WERI-Rb-1 (cell line): Measurements from ENCODE around the gene VSTM2L.

Experiments
- DNase-seq: peaks from one replicate; pipeline ENCODE4 v3.0.0-alpha.2; 2020
- H3K27ac ChIP-seq: fragments of 250-450 bp; sonication (Bioruptor Pico); 2 replicates; pipeline ENCODE4 v1.5.1; 2020; ENCODE audit warnings: mild to moderate bottlenecking, moderate library complexity
- H3K27me3 ChIP-seq: fragments of 250-450 bp; sonication (Bioruptor Pico); 2 replicates; pipeline ENCODE4 v1.5.1; 2021; ENCODE audit warnings: mild to moderate bottlenecking, low read depth, moderate library complexity; ENCODE audit not compliant: insufficient read depth, severe bottlenecking
- H3K36me3 ChIP-seq: fragments of 250-450 bp; sonication (Bioruptor Pico); 2 replicates; pipeline ENCODE4 v1.5.1; 2020; ENCODE audit warnings: mild to moderate bottlenecking, moderate library complexity
- H3K4me3 ChIP-seq: 2 replicates; pipeline ENCODE4 v1.5.1; 2011; ENCODE audit warnings: low read depth, mild to moderate bottlenecking, control low read depth, low read length
- H3K9me3 ChIP-seq: fragments of 250-450 bp; sonication (Bioruptor Pico); 2 replicates; pipeline ENCODE4 v1.5.1; 2021; ENCODE audit warnings: mild to moderate bottlenecking, moderate library complexity; ENCODE audit not compliant: severe bottlenecking
- CTCF ChIP-seq: IDR thresholded peaks from 2 replicates; pipeline ENCODE4 v1.5.1; 2011; ENCODE audit warnings: low read depth, mild to moderate bottlenecking, control low read depth, inconsistent platforms, low read length

Gene VSTM2L

GRCh38 chr20:37895166-37895565 is 7.8 kb upstream of the VSTM2L start:
- Histone ChIP-seq H3K9me3 (no peaks in the 10 kb centered on the region), H3K36me3 (no peaks in the 10 kb centered on the region), H3K27me3 (no peaks in the 10 kb centered on the region), H3K27ac (peak overlapping the region; percentile 61), H3K4me3 (no peak overlapping the region)
- no peak for TF ChIP-seq CTCF
- DNase-seq = no peak

GRCh38 chr20:37896932-37897548 is 5.9 kb upstream of the VSTM2L start:
- Histone ChIP-seq H3K27me3 (no peaks in the 10 kb centered on the region), H3K4me3 (no peak overlapping the region), H3K36me3 (no peaks in the 10 kb centered on the region), H3K9me3 (no peaks in the 10 kb centered on the region), H3K27ac (peak overlapping the region; percentile 47; the same call in 1 of the 2 replicates)
- TF ChIP-seq CTCF = peak; percentile 88
- DNase-seq = peak; percentile 78

- no peaks in the 10 kb centered on the region for H3K27me3 ChIP-seq
- no peaks in the 10 kb centered on the region for H3K36me3 ChIP-seq
- H3K27ac ChIP-seq = no peak overlapping the region; the same call in 1 of the 2 replicates
- no peak for TF ChIP-seq CTCF
- H3K9me3 ChIP-seq = no peaks in the 10 kb centered on the region
- no peak overlapping the region for H3K4me3 ChIP-seq
- no peak for DNase-seq
Measured at GRCh38 chr20:37898233-37899104, 4.5 kb upstream of the VSTM2L start.

- no peaks in the 10 kb centered on the region for H3K36me3 ChIP-seq
- TF ChIP-seq CTCF = no peak
- H3K27ac ChIP-seq = no peak overlapping the region
- H3K4me3 ChIP-seq = no peak overlapping the region
- H3K9me3 ChIP-seq = no peaks in the 10 kb centered on the region
- H3K27me3 ChIP-seq = no peaks in the 10 kb centered on the region
- DNase-seq = no peak
Measured at GRCh38 chr20:37899105-37900045, 3.6 kb upstream of the VSTM2L start.

GRCh38 chr20:37901240-37901639 is 1.7 kb upstream of the VSTM2L start:
- TF ChIP-seq CTCF = no peak
- Histone ChIP-seq H3K27ac (no peak overlapping the region), H3K27me3 (no peaks in the 10 kb centered on the region), H3K4me3 (no peak overlapping the region), H3K9me3 (no peaks in the 10 kb centered on the region), H3K36me3 (no peaks in the 10 kb centered on the region)
- DNase-seq = no peak
